SK-N-MC (cell line): ENCODE results near the gene VSTM2B.

Experiments
- EZH2 ChIP-seq: fragments of 200-600 bp; sonication (generic); IDR thresholded peaks from one replicate; pipeline ENCODE4 v1.6.1; 2017; ENCODE audit warnings: antibody characterized with exemption
- FOXP2 ChIP-seq: optimal IDR thresholded peaks from 2 replicates; pipeline ENCODE3; 2011; ENCODE audit warnings: mild to moderate bottlenecking, moderate library complexity; ENCODE audit not compliant: insufficient read depth; ENCODE audit errors: extremely low read length, control extremely low read depth
- POLR2AphosphoS5 ChIP-seq: IDR thresholded peaks from 2 replicates; pipeline ENCODE4 v1.6.1; 2012; ENCODE audit warnings: mild to moderate bottlenecking, low read depth, low read length, borderline replicate concordance

DNA sequence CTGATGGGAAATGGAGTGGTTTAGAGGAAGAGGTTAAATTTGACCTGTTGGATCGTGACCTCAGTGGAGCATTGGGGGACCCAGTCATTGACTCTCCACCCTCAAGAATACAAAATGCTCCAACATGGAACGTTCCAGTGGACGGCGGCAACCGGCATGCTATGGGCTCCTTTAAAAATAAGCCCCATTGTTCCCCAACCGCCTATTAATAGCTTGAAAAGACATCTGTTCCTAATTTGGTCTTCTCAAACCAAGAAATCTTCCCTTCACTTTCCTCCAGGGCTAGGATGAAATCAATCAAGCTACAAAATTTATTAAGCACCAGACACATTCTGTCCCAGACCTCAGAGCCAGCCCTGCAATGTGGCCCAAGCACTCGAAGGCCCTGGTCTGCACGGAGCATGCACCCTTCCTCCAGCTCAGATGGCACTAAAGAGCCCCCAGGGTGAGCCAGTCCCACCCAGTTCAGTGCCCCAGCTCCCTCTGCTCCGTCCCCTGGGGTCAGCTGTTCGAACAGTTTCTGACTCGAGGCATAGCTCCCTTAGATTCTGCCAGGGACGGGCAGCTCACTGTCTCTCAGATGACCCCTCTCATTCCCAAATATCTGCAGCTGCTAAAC, 22.5 kb upstream of the VSTM2B start:
- TF ChIP-seq EZH2 = no peak
- no peak for TF ChIP-seq POLR2AphosphoS5
- no peak for TF ChIP-seq FOXP2
